Measurements from ENCODE around the gene RPL13A.
A peak's percentile ranks its signal among the peaks of the same experiment; 100 is the strongest.

Gene RPL13A

GRCh38 chr19:49488863-49489537 lies 1.6 kb downstream of the RPL13A start:
- ATAC-seq: no peak
- peaks cover 76% of the 10 kb centered on the region for H3K4me1 Mint-ChIP-seq

DNA sequence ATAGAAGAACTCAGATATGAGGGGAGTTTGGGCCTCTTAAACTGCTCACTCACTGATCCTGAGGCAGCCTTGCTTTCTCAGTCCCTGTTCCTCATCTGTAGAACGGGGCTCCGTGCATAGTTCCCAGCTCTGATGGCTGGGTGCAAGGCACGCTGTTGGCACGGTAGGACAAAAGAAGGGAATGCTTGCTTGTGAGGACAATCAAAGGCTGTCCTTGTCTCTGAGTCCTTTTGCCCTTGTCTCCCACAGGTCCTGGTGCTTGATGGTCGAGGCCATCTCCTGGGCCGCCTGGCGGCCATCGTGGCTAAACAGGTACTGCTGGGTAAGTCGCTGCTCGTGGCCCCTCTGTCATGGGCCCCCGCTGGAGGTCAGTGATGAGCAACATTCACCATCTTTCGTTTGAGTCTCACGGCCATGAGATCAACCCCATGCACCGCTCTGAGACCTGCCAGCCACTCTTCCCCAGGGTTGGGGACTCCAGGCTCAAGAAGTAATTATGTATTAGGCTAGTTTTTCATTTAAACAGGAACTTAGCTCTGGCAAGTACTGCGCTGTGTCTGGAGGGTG lies 2.3 kb downstream of the RPL13A start:
- Mint-ChIP-seq H3K9me3 (no peaks in the 10 kb centered on the region), H3K4me1 (peaks cover 76% of the 10 kb centered on the region), H3K4me3 (peak overlapping the region; percentile 98 to 100), H3K27ac (peak overlapping the region; percentile 82 to 100), H3K27me3 (no peaks in the 10 kb centered on the region)
- DNase-seq (no peak), ATAC-seq (no peak)

More at GRCh38 chr19:49488863-49489537, 1.6 kb downstream of the RPL13A start:
- no peak for DNase-seq
- H3K9me3 Mint-ChIP-seq: no peaks in the 10 kb centered on the region
- H3K27ac Mint-ChIP-seq: peak overlapping the region; percentile 99 to 100
- H3K4me3 Mint-ChIP-seq: peak overlapping the region; percentile 98 to 100
- no peaks in the 10 kb centered on the region for H3K27me3 Mint-ChIP-seq

DNA sequence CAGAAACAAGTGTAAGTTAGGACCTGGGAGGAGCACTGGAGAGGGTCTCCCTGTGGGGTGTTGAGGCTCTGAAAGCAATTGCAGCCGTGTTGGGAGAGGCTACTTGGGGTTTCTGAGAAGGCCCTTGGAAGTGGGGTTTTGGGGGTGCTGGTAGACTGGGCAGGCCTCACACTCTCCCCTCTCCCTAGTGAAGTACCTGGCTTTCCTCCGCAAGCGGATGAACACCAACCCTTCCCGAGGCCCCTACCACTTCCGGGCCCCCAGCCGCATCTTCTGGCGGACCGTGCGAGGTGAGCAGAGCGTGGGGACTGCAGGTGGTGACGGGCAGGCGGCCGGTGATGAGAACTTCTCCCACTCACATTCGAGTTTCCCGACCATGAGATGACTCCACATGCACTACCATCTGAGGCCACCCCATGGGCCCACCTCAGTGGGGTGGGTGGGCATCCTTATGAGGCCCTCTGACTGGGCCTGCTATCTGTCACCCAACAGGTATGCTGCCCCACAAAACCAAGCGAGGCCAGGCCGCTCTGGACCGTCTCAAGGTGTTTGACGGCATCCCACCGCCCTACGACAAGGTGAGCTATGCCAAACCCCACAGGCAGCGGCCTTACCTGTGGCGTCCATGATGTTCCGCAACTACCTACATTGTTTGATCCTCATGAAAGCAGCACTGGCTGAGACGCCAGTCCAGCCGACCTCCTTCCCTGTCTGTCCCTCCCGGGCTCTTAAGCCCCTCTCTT lies 3.0 kb downstream of the RPL13A start:
- no peaks in the 10 kb centered on the region for H3K9me3 Mint-ChIP-seq
- no peaks in the 10 kb centered on the region for H3K27me3 Mint-ChIP-seq
- ATAC-seq: no peak
- peak overlapping the region; percentile 82 to 100 for H3K27ac Mint-ChIP-seq
- H3K4me3 Mint-ChIP-seq: peak overlapping the region; percentile 98 to 100
- no peak for DNase-seq
- peaks cover 83% of the 10 kb centered on the region for H3K4me1 Mint-ChIP-seq

DNA sequence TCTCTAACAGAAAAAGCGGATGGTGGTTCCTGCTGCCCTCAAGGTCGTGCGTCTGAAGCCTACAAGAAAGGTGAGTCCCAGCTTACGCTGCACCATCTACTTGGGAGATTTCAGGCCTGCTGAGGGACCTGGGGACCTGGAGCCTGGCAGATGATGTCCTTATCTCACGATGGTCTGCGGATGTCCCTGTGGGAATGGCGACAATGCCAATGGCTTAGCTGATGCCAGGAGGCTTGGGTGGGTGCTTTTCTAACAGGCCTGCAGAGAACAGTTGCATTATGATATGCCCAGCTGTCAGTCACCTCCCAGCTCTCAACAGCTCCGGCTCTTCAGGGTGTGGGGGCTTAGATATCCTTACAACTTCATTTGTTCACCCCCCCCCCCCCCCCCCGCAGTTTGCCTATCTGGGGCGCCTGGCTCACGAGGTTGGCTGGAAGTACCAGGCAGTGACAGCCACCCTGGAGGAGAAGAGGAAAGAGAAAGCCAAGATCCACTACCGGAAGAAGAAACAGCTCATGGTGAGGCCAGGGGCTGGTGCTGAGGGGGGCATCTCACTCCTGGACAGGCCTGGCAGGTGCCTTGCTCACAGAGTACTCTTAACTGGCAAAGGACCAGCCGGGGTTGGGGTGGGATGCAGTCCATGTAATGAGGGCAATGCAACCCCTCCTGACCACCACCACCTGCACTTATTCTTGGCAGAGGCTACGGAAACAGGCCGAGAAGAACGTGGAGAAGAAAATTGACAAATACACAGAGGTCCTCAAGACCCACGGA lies 3.8 kb downstream of the RPL13A start:
- Mint-ChIP-seq H3K4me3 (peak overlapping the region; percentile 98 to 100), H3K4me1 (peaks cover 81% of the 10 kb centered on the region), H3K9me3 (no peaks in the 10 kb centered on the region), H3K27me3 (no peaks in the 10 kb centered on the region), H3K27ac (peak overlapping the region; percentile 69 to 96)
- DNase-seq (no peak), ATAC-seq (no peak)

- H3K27me3 Mint-ChIP-seq: no peaks in the 10 kb centered on the region
- no peak overlapping the region for H3K4me3 Mint-ChIP-seq
- peaks cover 75% of the 10 kb centered on the region for H3K4me1 Mint-ChIP-seq
- ATAC-seq (no peak), DNase-seq (no peak)
- no peaks in the 10 kb centered on the region for H3K9me3 Mint-ChIP-seq
- H3K27ac Mint-ChIP-seq: peak overlapping the region in 1 of 2 donors; percentile 96
Measured at GRCh38 chr19:49491804-49492572, 4.6 kb downstream of the RPL13A start.

DNA sequence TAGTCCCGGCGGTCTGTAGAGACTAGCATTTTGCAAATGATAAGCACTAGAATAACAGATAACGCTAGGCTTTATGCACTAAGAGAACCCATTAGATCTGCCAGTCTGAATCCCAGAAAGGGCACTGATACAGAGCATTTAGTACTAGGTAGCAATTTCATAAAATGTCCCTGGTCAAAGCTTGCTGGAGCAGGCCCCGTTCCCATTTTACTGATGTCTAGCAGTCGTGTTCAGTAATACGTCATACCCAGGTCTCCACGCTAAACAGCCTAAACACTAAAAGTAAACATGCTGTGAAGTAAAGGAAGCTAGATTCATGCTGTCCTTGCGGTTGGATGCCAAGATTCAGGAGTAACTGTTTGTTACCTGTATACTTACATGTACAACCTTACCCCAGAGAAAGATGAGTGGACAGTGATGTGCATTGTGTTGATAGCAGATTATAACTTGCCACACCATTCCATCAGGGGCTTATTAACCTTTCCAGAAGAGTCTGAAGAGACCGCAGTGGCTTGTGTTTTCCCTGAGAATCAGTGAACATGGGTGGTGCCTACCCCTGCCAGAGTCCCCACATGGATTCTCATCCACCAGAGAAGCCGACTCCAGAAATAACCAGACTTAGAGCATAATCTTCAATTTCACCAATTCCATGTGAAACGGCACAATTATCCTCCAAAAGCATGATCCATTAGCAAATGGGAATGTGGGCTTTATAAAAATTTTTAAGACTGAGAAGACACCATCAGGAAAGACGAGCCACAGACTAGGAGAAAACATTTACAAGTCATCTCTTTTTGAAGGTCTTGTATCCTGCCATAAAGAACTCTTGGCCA lies 5.4 kb downstream of the RPL13A start:
- Mint-ChIP-seq H3K4me1 (peaks cover 75% of the 10 kb centered on the region), H3K27me3 (no peaks in the 10 kb centered on the region), H3K9me3 (no peaks in the 10 kb centered on the region), H3K4me3 (no peak overlapping the region), H3K27ac (peak overlapping the region; percentile 64 to 85)
- DNase-seq (no peak), ATAC-seq (no peak)

DNA sequence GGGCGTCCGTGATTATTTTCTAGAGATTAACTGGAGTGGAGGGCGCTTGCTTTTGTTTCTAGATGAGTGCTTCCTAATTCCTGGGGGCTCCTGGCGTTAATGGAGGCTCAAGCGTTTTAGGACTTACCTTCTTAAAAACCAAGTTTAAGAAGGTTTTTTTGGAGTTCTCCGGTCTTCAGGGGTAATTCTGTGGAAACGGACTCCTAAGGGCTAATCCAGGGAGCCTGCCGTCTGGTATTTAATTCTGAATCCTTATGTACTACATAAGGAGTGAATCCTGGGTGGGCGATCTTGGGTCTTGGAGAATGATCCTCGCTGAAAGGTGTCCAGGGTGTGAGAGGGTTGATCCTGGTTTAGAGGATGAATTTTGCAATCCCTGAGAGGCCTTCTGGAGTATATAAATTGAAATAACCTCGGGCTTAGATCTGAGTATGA lies 9.2 kb downstream of the RPL13A start:
- peaks cover 79% of the 10 kb centered on the region for H3K4me1 Mint-ChIP-seq
- no peak for DNase-seq
- peak overlapping the region; percentile 97 to 100 for H3K27ac Mint-ChIP-seq
- no peaks in the 10 kb centered on the region for H3K27me3 Mint-ChIP-seq
- H3K4me3 Mint-ChIP-seq: peak overlapping the region; percentile 93 to 100
- ATAC-seq: no peak
- H3K9me3 Mint-ChIP-seq: no peaks in the 10 kb centered on the region

DNA sequence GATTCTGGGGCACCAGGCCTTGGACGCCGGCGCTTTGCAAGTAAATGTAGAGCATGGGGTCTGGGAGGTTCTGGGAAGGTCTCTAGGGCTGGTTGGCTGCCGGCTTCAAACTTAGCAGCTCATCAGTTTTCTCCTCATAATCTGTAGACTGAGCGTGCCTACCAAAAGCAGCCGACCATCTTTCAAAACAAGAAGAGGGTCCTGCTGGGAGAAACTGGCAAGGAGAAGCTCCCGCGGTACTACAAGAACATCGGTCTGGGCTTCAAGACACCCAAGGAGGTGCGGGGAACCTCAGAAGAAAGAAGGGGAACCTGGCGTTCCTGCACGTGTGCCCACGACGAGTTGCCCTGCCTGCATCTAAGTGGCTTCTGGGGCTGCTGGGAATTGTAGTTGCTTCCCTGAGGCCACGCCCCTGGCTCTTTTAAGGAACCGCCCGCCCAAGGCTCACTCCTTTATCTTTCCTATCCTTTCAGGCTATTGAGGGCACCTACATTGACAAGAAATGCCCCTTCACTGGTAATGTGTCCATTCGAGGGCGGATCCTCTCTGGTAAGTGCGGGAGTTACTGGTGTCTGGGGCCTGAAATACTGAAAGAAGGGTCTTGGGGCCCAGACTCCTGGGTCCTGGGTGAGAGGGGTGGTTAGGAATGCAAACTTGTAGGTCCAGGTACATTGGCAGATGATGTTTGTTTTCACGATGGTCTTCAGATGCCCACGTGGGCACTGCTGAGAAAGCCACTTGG lies 9.8 kb downstream of the RPL13A start:
- Mint-ChIP-seq H3K4me3 (peak overlapping the region; percentile 93 to 100), H3K27me3 (no peaks in the 10 kb centered on the region), H3K9me3 (no peaks in the 10 kb centered on the region), H3K4me1 (peaks cover 79% of the 10 kb centered on the region), H3K27ac (peak overlapping the region; percentile 97 to 100)
- ATAC-seq (no peak), DNase-seq (peak in 1 of 2 donors; percentile 61)

DNA sequence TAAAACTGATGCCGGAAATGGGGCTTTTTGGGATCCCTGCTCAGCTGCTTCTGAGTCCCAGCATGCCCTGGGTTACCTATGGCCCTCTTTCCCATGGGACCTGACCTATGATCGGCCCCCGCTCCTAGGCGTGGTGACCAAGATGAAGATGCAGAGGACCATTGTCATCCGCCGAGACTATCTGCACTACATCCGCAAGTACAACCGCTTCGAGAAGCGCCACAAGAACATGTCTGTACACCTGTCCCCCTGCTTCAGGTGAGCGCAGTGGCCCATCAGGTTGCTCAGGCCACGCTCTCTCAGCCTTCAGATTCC lies 10.3 kb downstream of the RPL13A start:
- peak overlapping the region in 1 of 2 donors; percentile 100 for H3K27ac Mint-ChIP-seq
- peak overlapping the region; percentile 93 to 100 for H3K4me3 Mint-ChIP-seq
- no peaks in the 10 kb centered on the region for H3K9me3 Mint-ChIP-seq
- no peaks in the 10 kb centered on the region for H3K27me3 Mint-ChIP-seq
- ATAC-seq (no peak), DNase-seq (no peak)
- peaks cover 79% of the 10 kb centered on the region for H3K4me1 Mint-ChIP-seq

GRCh38 chr19:49498475-49498874 lies 11.1 kb downstream of the RPL13A start:
- Mint-ChIP-seq H3K27me3 (no peaks in the 10 kb centered on the region), H3K27ac (peak overlapping the region; percentile 91 to 96), H3K9me3 (no peaks in the 10 kb centered on the region), H3K4me3 (peak overlapping the region; percentile 93 to 100), H3K4me1 (peaks cover 77% of the 10 kb centered on the region)
- ATAC-seq (no peak), DNase-seq (no peak)

GRCh38 chr19:49499030-49499670 lies 11.7 kb downstream of the RPL13A start:
- ATAC-seq: no peak
- H3K4me3 Mint-ChIP-seq: peak overlapping the region; percentile 93 to 100
- H3K27me3 Mint-ChIP-seq: no peaks in the 10 kb centered on the region
- peaks cover 76% of the 10 kb centered on the region for H3K4me1 Mint-ChIP-seq
- peak overlapping the region; percentile 91 to 96 for H3K27ac Mint-ChIP-seq
- DNase-seq: no peak
- H3K9me3 Mint-ChIP-seq: no peaks in the 10 kb centered on the region

GRCh38 chr19:49502866-49503581 lies 15.6 kb downstream of the RPL13A start:
- H3K27ac Mint-ChIP-seq: no peak overlapping the region
- no peaks in the 10 kb centered on the region for H3K27me3 Mint-ChIP-seq
- H3K4me3 Mint-ChIP-seq: no peak overlapping the region
- peaks cover 67% of the 10 kb centered on the region for H3K4me1 Mint-ChIP-seq
- peak in 1 of 2 donors; percentile 60 for DNase-seq
- ATAC-seq: no peak
- H3K9me3 Mint-ChIP-seq: no peaks in the 10 kb centered on the region

DNA sequence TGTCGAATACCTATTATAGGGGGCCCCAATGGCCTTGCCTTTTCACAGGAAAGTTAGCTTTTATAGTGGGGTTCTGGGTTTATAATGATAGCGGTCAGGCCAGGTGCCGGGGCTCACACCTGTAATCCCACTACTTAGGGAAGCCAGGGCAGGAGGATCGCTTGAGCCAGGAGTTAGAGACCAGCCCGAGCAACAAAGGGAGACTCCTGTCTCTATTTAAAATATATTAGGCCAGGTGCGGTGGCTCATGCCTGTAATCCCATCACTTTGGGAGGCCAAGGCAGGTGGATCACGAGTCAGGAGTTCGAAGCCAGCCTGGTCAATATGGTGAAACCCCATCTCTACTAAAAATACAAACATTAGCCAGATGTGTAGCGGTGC lies 16.2 kb downstream of the RPL13A start:
- H3K4me1 Mint-ChIP-seq: peaks cover 61% of the 10 kb centered on the region

More for the DNA sequence above, 16.2 kb downstream of the RPL13A start:
- Mint-ChIP-seq H3K9me3 (no peaks in the 10 kb centered on the region), H3K4me3 (no peak overlapping the region), H3K27ac (no peak overlapping the region), H3K27me3 (no peaks in the 10 kb centered on the region)
- DNase-seq (no peak), ATAC-seq (no peak)
